ENCODE data around the gene MTMR2. TPM values are rescaled to one million over a fixed set of nuclear protein-coding genes. Genes with fewer than 3 reads are reported as not detected.

Gene MTMR2
- polyA plus RNA-seq, 3 donors, result 1.9 to 5.1 (median 2.6) TPM

- Histone ChIP-seq H3K9ac (ENCODE audit: insufficient read depth, low read length, poor library complexity, severe bottlenecking) (no peak overlapping the region), H4K20me1 (ENCODE audit: insufficient read depth, low read length) (no peaks in the 10 kb centered on the region), H3K9me3 (replicated peaks in 1 of 2; ENCODE audit: control insufficient read depth in 1 of 2, insufficient read depth in 1 of 2, low read length in 2 of 2) (peaks cover 0 to 4% of the 10 kb centered on the region in 2 donors), H3K4me1 (ENCODE audit: control insufficient read depth in 1 of 2, insufficient read depth in 2 of 2, low read length in 2 of 2) (no peaks in the 10 kb centered on the region), H3K27me3 (ENCODE audit: control insufficient read depth in 2 of 2, insufficient read depth in 2 of 2, low read length in 2 of 2) (no peaks in the 10 kb centered on the region), H3K4me3 (replicated peaks in 1 of 3; ENCODE audit: low read depth in 2 of 3, low read length in 3 of 3) (no peak overlapping the region), H2AFZ (ENCODE audit: insufficient read depth, low read depth, low read length, poor library complexity, severe bottlenecking) (no peak overlapping the region), H3K79me2 (ENCODE audit: insufficient read depth, low read length) (no peaks in the 10 kb centered on the region), H3K27ac (ENCODE audit: low read depth in 1 of 2, low read length in 2 of 2) (no peak overlapping the region), H3K36me3 (replicated peaks in 1 of 2; ENCODE audit: control insufficient read depth in 1 of 2, insufficient read depth in 2 of 2, low read length in 2 of 2) (peaks cover 17 to 61% of the 10 kb centered on the region in 2 donors), H3K4me2 (replicated peaks; ENCODE audit: extremely low read depth, low read length, poor library complexity, severe bottlenecking) (no peak overlapping the region)
- H3K27ac Mint-ChIP-seq, result no peak overlapping the region
- intact Hi-C loops (cut with micrococcal nuclease), result no loop called here
- H3K4me1 Mint-ChIP-seq, result no peaks in the 10 kb centered on the region
- peaks cover 0 to 21% (median 0%) of the 10 kb centered on the region in 7 donors for H3K9me3 Mint-ChIP-seq
- H3K27me3 Mint-ChIP-seq (ENCODE audit: low read depth in 3 of 3), result no peaks in the 10 kb centered on the region
- 100% methylated on average over 1 of the region's 2 CpGs for WGBS (ENCODE audit: insufficient coverage)
- H3K36me3 Mint-ChIP-seq, result peaks cover 38 to 49% of the 10 kb centered on the region in 2 donors
- no peak overlapping the region for H3K4me3 Mint-ChIP-seq
- no peak for TF ChIP-seq CTCF (IDR thresholded peaks at IDR 0.05)
- no peak for DNase-seq
Observed at GRCh38 chr11:95805869-95806268, 118.0 kb downstream of the MTMR2 start.

GRCh38 chr11:95803973-95804372 lies 119.9 kb downstream of the MTMR2 start:
- Histone ChIP-seq H3K4me2 (replicated peaks; ENCODE audit: extremely low read depth, low read length, poor library complexity, severe bottlenecking) (no peak overlapping the region), H3K27ac (ENCODE audit: low read depth in 1 of 2, low read length in 2 of 2) (no peak overlapping the region), H3K4me3 (replicated peaks in 1 of 3; ENCODE audit: low read depth in 2 of 3, low read length in 3 of 3) (no peak overlapping the region), H3K4me1 (ENCODE audit: control insufficient read depth in 1 of 2, insufficient read depth in 2 of 2, low read length in 2 of 2) (no peaks in the 10 kb centered on the region), H3K36me3 (replicated peaks in 1 of 2; ENCODE audit: control insufficient read depth in 1 of 2, insufficient read depth in 2 of 2, low read length in 2 of 2) (peaks cover 29 to 80% of the 10 kb centered on the region in 2 donors), H3K79me2 (ENCODE audit: insufficient read depth, low read length) (peaks cover 8% of the 10 kb centered on the region), H3K9ac (ENCODE audit: insufficient read depth, low read length, poor library complexity, severe bottlenecking) (no peak overlapping the region), H4K20me1 (ENCODE audit: insufficient read depth, low read length) (no peaks in the 10 kb centered on the region), H3K9me3 (replicated peaks in 1 of 2; ENCODE audit: control insufficient read depth in 1 of 2, insufficient read depth in 1 of 2, low read length in 2 of 2) (peaks cover 0 to 4% of the 10 kb centered on the region in 2 donors), H2AFZ (ENCODE audit: insufficient read depth, low read depth, low read length, poor library complexity, severe bottlenecking) (no peak overlapping the region), H3K27me3 (ENCODE audit: control insufficient read depth in 2 of 2, insufficient read depth in 2 of 2, low read length in 2 of 2) (no peaks in the 10 kb centered on the region)
- Mint-ChIP-seq H3K4me3 (no peak overlapping the region), H3K4me1 (no peaks in the 10 kb centered on the region), H3K36me3 (peaks cover 56 to 68% of the 10 kb centered on the region in 2 donors), H3K27ac (no peak overlapping the region), H3K9me3 (peaks cover 0 to 15% (median 0%) of the 10 kb centered on the region in 7 donors), H3K27me3 (ENCODE audit: low read depth in 3 of 3) (no peaks in the 10 kb centered on the region)
- intact Hi-C loops (cut with micrococcal nuclease), result no loop called here
- DNase-seq, result no peak
- WGBS (ENCODE audit: insufficient coverage), result no CpG with 5 or more reads among the region's 2 CpGs
- no peak for TF ChIP-seq CTCF (IDR thresholded peaks at IDR 0.05)

All from CD14-positive monocyte (primary cell).